DOHH2 (cell line): Measurements from ENCODE around the gene HSBP1L1.

Experiments
- CTCF ChIP-seq: fragments of 200-600 bp; sonication (generic); IDR thresholded peaks from one replicate; pipeline ENCODE4 v1.5.1; 2014; ENCODE audit warnings: antibody characterized with exemption, mild to moderate bottlenecking, low read depth, low read length; ENCODE audit not compliant: poor library complexity, severe bottlenecking
- EZH2phosphoT487 ChIP-seq: fragments of 200-600 bp; sonication (generic); IDR thresholded peaks from 2 replicates; pipeline ENCODE4 v1.6.1; 2017; ENCODE audit warnings: borderline replicate concordance, mild to moderate bottlenecking, antibody characterized with exemption, low read length, moderate library complexity, mixed read lengths

GRCh38 chr18:79970419-79971133, 6.1 kb downstream of the HSBP1L1 start:
- TF ChIP-seq CTCF: no peak
- no peak for TF ChIP-seq EZH2phosphoT487
